ENCODE data around the gene MDN1. TPM values are rescaled to one million over a fixed set of nuclear protein-coding genes. Genes with fewer than 3 reads are reported as not detected.
"Not testable (repeated sequence)": the region's sequence is repeated elsewhere in the genome, so short reads cannot be mapped to it uniquely, and the experiment has no call there.

The MDN1 gene
- polyA plus RNA-seq, 4 donors = 35.6 to 48.1 (median 42.3) TPM

GRCh38 chr6:89669002-89669401, 150.6 kb downstream of the MDN1 start:
- no peak for DNase-seq (ENCODE audit: low read depth in 4 of 4, low spot score in 3 of 4)

- no peak for DNase-seq (ENCODE audit: low read depth in 4 of 4, low spot score in 3 of 4)
Measured at GRCh38 chr6:89667872-89668556, 151.6 kb downstream of the MDN1 start.

GRCh38 chr6:89662659-89663223, 156.9 kb downstream of the MDN1 start:
- DNase-seq (ENCODE audit: low read depth in 4 of 4, low spot score in 3 of 4) = no peak

GRCh38 chr6:89661559-89661958, 158.0 kb downstream of the MDN1 start:
- DNase-seq (ENCODE audit: low read depth in 4 of 4, low spot score in 3 of 4) = no peak

GRCh38 chr6:89660981-89661380, 158.6 kb downstream of the MDN1 start:
- DNase-seq (ENCODE audit: low read depth in 4 of 4, low spot score in 3 of 4) = no peak

GRCh38 chr6:89657445-89658158, 162.0 kb downstream of the MDN1 start:
- no peak for DNase-seq (ENCODE audit: low read depth in 4 of 4, low spot score in 3 of 4)

- no peak for DNase-seq (ENCODE audit: low read depth in 4 of 4, low spot score in 3 of 4)
Measured at GRCh38 chr6:89655122-89655521, 164.5 kb downstream of the MDN1 start.

- no peak for DNase-seq (ENCODE audit: low read depth in 4 of 4, low spot score in 3 of 4)
Measured at GRCh38 chr6:89650579-89650978, 169.0 kb downstream of the MDN1 start.

GRCh38 chr6:89649682-89650081, 169.9 kb downstream of the MDN1 start:
- no peak for DNase-seq (ENCODE audit: low read depth in 4 of 4, low spot score in 3 of 4)

- DNase-seq (ENCODE audit: low read depth in 4 of 4, low spot score in 3 of 4) = no peak
Measured at GRCh38 chr6:89644864-89645263, 174.7 kb downstream of the MDN1 start.

GRCh38 chr6:89643406-89643805, 176.2 kb downstream of the MDN1 start:
- no peak for DNase-seq (ENCODE audit: low read depth in 4 of 4, low spot score in 3 of 4)

- DNase-seq (ENCODE audit: low read depth in 4 of 4, low spot score in 3 of 4) = no peak
Measured at GRCh38 chr6:89642956-89643355, 176.6 kb downstream of the MDN1 start.

GRCh38 chr6:89641581-89641980, 178.0 kb downstream of the MDN1 start:
- not testable (repeated sequence) for DNase-seq (ENCODE audit: low read depth in 4 of 4, low spot score in 3 of 4)

- no peak for DNase-seq (ENCODE audit: low read depth in 4 of 4, low spot score in 3 of 4)
Measured at GRCh38 chr6:89640804-89641203, 178.8 kb downstream of the MDN1 start.

GRCh38 chr6:89638320-89639195, 181.0 kb downstream of the MDN1 start, which contains the start of gene LYRM2:
TSS of gene LYRM2 (minus strand) at chr6:89638747. CDS start at chr6:89638716, 31 bp downstream.
- DNase-seq (ENCODE audit: low read depth in 4 of 4, low spot score in 3 of 4) = peak; percentile 78 to 87 (median 86)

GRCh38 chr6:89637960-89638319, 181.7 kb downstream of the MDN1 start:
- no peak for DNase-seq (ENCODE audit: low read depth in 4 of 4, low spot score in 3 of 4)

GRCh38 chr6:89636412-89636811, 183.2 kb downstream of the MDN1 start:
- DNase-seq (ENCODE audit: low read depth in 4 of 4, low spot score in 3 of 4) = not testable (repeated sequence)

GRCh38 chr6:89630488-89630887, 189.1 kb downstream of the MDN1 start:
- no peak for DNase-seq (ENCODE audit: low read depth in 4 of 4, low spot score in 3 of 4)

GRCh38 chr6:89623749-89624148, 195.8 kb downstream of the MDN1 start:
- no peak for DNase-seq (ENCODE audit: low read depth in 4 of 4, low spot score in 3 of 4)

- no peak for DNase-seq (ENCODE audit: low read depth in 4 of 4, low spot score in 3 of 4)
Measured at GRCh38 chr6:89619567-89619966, 200.0 kb downstream of the MDN1 start.

GRCh38 chr6:89618026-89618425, 201.6 kb downstream of the MDN1 start:
- no peak for DNase-seq (ENCODE audit: low read depth in 4 of 4, low spot score in 3 of 4)

All from left renal pelvis (tissue), 4 donors.